ENCODE measurements around the gene WNT5B. TPM values are rescaled to one million over a fixed set of nuclear protein-coding genes. Genes with fewer than 3 reads are reported as not detected.
A peak's percentile ranks its signal among the peaks of the same experiment; 100 is the strongest.

Gene WNT5B
- polyA plus RNA-seq, 1 donor (not counting 4 experiments of a cell fraction or from before 2014, with no cell fraction given): 12.3 TPM

DNA sequence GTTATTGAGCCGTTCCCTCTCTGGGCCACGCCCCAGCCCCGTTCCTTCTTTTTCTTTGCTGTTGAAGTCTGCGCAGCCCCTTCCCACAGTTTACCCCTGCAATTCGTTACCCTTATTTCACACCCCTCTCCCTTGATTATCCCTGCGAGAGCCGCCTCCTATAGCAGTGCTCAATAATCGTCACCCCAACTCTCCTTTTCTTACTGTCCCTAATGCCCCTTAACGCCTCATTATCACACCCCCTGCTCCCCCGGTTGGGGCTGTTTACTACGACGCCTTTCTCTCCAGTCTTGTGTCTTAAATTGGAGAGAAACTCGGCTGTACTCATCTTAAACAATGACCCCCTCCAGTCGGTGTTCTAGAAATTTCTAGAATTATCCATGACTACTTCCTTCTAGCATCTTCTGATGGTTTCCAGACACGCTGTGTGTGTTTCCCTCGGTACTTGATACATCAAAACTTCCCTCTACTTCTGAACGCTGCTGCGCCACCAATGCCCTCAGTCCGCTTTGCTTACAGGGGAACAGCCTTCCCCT is 33.9 kb upstream of the WNT5B start:
- DNase-seq (ENCODE audit: low read depth, low spot score) (no peak), FAIRE-seq (no peak)
- peak overlapping the region; percentile 80 for H2AFZ ChIP-seq (ENCODE audit: control insufficient read depth, low read length)
- H3K36me3 ChIP-seq (ENCODE audit: control insufficient read depth in 2 of 2, extremely low read depth in 1 of 2, insufficient read depth in 2 of 2, low read length in 2 of 2): no peaks in the 10 kb centered on the region
- H3K9me1 ChIP-seq (ENCODE audit: control insufficient read depth, extremely low read depth, insufficient read depth, low read length): peaks cover 3% of the 10 kb centered on the region
- dilution Hi-C loops (cut with MboI; ENCODE audit: extremely low pct_ligation_motif_present, low sequenced_read_pairs): no loop called here
- H3K4me3 ChIP-seq (ENCODE audit: control insufficient read depth in 2 of 3, extremely low read depth in 1 of 3, insufficient read depth in 2 of 3, low read depth in 1 of 3, low read length in 3 of 3): peak overlapping the region; percentile 51 to 75 (median 64)
- no peaks in the 10 kb centered on the region for H3K9me3 ChIP-seq (ENCODE audit: control insufficient read depth, low read depth, low read length)
- peaks cover 38% of the 10 kb centered on the region for H3K4me1 ChIP-seq (ENCODE audit: control insufficient read depth, extremely low read depth, insufficient read depth, low read length)
- H3K4me2 ChIP-seq (ENCODE audit: control insufficient read depth, extremely low read depth, insufficient read depth, low read depth, low read length): peak overlapping the region; percentile 90
- H3K27me3 ChIP-seq (ENCODE audit: control insufficient read depth, extremely low read depth, insufficient read depth, low read length): no peaks in the 10 kb centered on the region
- peaks cover 28% of the 10 kb centered on the region for H3K79me2 ChIP-seq (ENCODE audit: control insufficient read depth, insufficient read depth, low read length)
- H4K20me1 ChIP-seq (ENCODE audit: control insufficient read depth, extremely low read depth, insufficient read depth, low read length): peaks cover 9% of the 10 kb centered on the region
- H3K9ac ChIP-seq (ENCODE audit: control insufficient read depth, extremely low read depth, insufficient read depth, low read length): peak overlapping the region; percentile 72
- TF ChIP-seq CTCF (optimal IDR thresholded peaks at IDR 0.05 in 1 of 3, IDR thresholded peaks at IDR 0.05 in 1 of 3, conservative IDR thresholded peaks at IDR 0.05 in 1 of 3; ENCODE audit: extremely low read depth in 1 of 3, insufficient read depth in 2 of 3, low read length in 3 of 3) (no peak), EZH2 (IDR thresholded peaks at IDR 0.05; ENCODE audit: low read length) (no peak)
- H3K27ac ChIP-seq (ENCODE audit: control insufficient read depth, insufficient read depth, low read length): peak overlapping the region; percentile 53

GRCh38 chr12:1595690-1596347 is 33.2 kb upstream of the WNT5B start:
- Histone ChIP-seq H3K4me1 (ENCODE audit: control insufficient read depth, extremely low read depth, insufficient read depth, low read length) (peaks cover 31% of the 10 kb centered on the region), H3K9ac (ENCODE audit: control insufficient read depth, extremely low read depth, insufficient read depth, low read length) (no peak overlapping the region), H3K27ac (ENCODE audit: control insufficient read depth, insufficient read depth, low read length) (no peak overlapping the region), H2AFZ (ENCODE audit: control insufficient read depth, low read length) (no peak overlapping the region), H3K4me3 (ENCODE audit: control insufficient read depth in 2 of 3, extremely low read depth in 1 of 3, insufficient read depth in 2 of 3, low read depth in 1 of 3, low read length in 3 of 3) (no peak overlapping the region), H3K4me2 (ENCODE audit: control insufficient read depth, extremely low read depth, insufficient read depth, low read depth, low read length) (no peak overlapping the region), H4K20me1 (ENCODE audit: control insufficient read depth, extremely low read depth, insufficient read depth, low read length) (peaks cover 9% of the 10 kb centered on the region), H3K9me1 (ENCODE audit: control insufficient read depth, extremely low read depth, insufficient read depth, low read length) (peaks cover 3% of the 10 kb centered on the region), H3K27me3 (ENCODE audit: control insufficient read depth, extremely low read depth, insufficient read depth, low read length) (no peaks in the 10 kb centered on the region), H3K9me3 (ENCODE audit: control insufficient read depth, low read depth, low read length) (no peaks in the 10 kb centered on the region), H3K79me2 (ENCODE audit: control insufficient read depth, insufficient read depth, low read length) (peaks cover 25% of the 10 kb centered on the region), H3K36me3 (ENCODE audit: control insufficient read depth in 2 of 2, extremely low read depth in 1 of 2, insufficient read depth in 2 of 2, low read length in 2 of 2) (no peaks in the 10 kb centered on the region)
- dilution Hi-C loops (cut with MboI; ENCODE audit: extremely low pct_ligation_motif_present, low sequenced_read_pairs): no loop called here
- TF ChIP-seq EZH2 (IDR thresholded peaks at IDR 0.05; ENCODE audit: low read length): no peak
- TF ChIP-seq CTCF (optimal IDR thresholded peaks at IDR 0.05 in 1 of 3, IDR thresholded peaks at IDR 0.05 in 1 of 3, conservative IDR thresholded peaks at IDR 0.05 in 1 of 3; ENCODE audit: extremely low read depth in 1 of 3, insufficient read depth in 2 of 3, low read length in 3 of 3): no peak
- DNase-seq (ENCODE audit: low read depth, low spot score) (no peak), FAIRE-seq (peak; percentile 13)

All from keratinocyte (primary cell).